ENCODE results near the gene IFT81. TPM values are rescaled to one million over a fixed set of nuclear protein-coding genes. Genes with fewer than 3 reads are reported as not detected.
A peak's percentile ranks its signal among the peaks of the same experiment; 100 is the strongest.

The IFT81 gene
- total RNA-seq, 6 experiments from 2014 or later = 1.3 to 5.1 (median 2.5) TPM

- DNase-seq (no peak), ATAC-seq (peak; percentile 56 to 68 (median 64))
- H3K4me3 ChIP-seq = peak overlapping the region in 2 of 3 donors; percentile 24 to 29
- no peaks in the 10 kb centered on the region for H3K27me3 ChIP-seq
- peaks cover 0 to 24% (median 6%) of the 10 kb centered on the region in 4 donors for H3K4me1 ChIP-seq
- H3K27ac ChIP-seq = peak overlapping the region; percentile 62 to 92 (median 85)
- WGBS (ENCODE audit: insufficient coverage, low coverage, low lambda C conversion rate, missing lambda C conversion rate) = 52% methylated on average over 6 of the region's 8 CpGs
- no peaks in the 10 kb centered on the region for H3K36me3 ChIP-seq
- intact Hi-C loops (cut with DNase I) = no loop called here
- TF ChIP-seq POLR2A (IDR thresholded peaks at IDR 0.05) (no peak), CTCF (IDR thresholded peaks at IDR 0.05) (peak in 2 of 4 donors; percentile 13 to 31)
- H3K9me3 ChIP-seq = no peaks in the 10 kb centered on the region
Observed at GRCh38 chr12:110090266-110091135, 33.7 kb upstream of the IFT81 start.

DNA sequence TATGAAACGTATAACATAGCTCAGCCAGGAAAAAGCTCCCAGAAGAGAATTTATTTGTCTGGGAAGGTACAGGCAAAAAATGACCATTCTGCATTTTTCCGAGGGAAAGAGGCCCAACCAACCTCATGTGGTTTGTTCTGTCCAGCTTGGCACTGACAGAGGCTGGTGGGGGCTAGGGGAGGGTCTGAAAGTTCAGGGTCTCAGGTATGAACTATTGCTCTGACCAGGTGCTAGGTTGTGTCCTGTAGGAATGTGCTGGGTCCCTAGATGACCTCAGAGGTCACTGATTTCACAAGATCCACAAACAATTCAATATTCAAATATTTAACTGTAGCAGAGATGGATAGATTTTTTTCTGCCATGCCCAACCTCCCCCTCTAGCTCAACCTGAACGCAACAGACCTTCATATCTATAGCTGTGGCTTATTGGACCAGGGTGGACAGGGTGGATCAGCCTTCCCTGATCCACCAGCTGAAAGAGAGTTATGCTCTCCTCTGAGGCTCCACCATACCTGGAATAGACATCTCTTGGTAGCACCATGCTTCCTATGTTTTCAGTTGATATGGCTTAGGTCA is 32.9 kb upstream of the IFT81 start:
- Histone ChIP-seq H3K27ac (peak overlapping the region; percentile 62 to 92 (median 85)), H3K27me3 (no peaks in the 10 kb centered on the region), H3K4me3 (peak overlapping the region in 2 of 3 donors; percentile 24 to 29), H3K36me3 (no peaks in the 10 kb centered on the region), H3K9me3 (no peaks in the 10 kb centered on the region), H3K4me1 (peaks cover 0 to 24% (median 6%) of the 10 kb centered on the region in 4 donors)
- ATAC-seq = peak; percentile 82 to 88 (median 84)
- TF ChIP-seq CTCF (IDR thresholded peaks at IDR 0.05) (no peak), POLR2A (IDR thresholded peaks at IDR 0.05) (no peak)
- 28% methylated on average over 3 of the region's 3 CpGs for WGBS (ENCODE audit: insufficient coverage, low coverage, low lambda C conversion rate, missing lambda C conversion rate)
- DNase-seq = peak; percentile 35 to 73 (median 72)
- intact Hi-C loops (cut with DNase I) = no loop called here

DNA sequence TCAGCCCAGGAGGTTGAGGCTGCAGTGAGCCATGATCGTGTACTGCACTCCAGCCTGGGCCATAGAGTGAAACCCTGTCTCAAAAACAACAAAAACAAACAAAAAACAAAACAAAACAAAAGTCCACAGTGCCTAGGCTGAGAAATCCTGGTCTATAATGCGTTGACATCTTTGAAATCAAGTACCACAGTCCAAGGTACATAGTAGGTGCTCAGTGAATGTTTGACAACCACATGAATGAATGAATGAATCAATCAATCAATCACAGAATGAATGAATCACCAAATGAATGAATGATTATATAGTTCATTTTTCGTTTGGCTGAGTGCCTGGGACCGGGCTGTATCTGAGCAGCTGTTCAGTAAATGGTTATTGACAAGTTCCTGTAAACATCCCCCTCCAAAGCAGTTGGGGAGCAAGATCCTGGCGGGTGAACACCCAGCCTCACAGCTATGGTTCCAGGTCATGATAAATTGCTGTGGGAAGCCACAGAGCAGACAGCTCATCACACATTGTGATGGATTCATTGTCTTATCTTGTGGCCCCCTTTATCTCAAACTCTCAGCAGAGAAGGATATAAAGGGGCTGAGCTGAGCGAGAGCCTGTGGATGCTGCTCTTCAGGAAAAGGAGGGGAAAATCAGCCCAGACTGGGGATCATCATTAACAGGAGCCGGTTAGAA is 30.4 kb upstream of the IFT81 start:
- WGBS (ENCODE audit: insufficient coverage, low coverage, low lambda C conversion rate, missing lambda C conversion rate) = 49% methylated on average over 7 of the region's 7 CpGs
- intact Hi-C loops (cut with DNase I) = no loop called here
- H3K27me3 ChIP-seq = no peaks in the 10 kb centered on the region
- H3K27ac ChIP-seq = no peak overlapping the region
- H3K36me3 ChIP-seq = no peaks in the 10 kb centered on the region
- peaks cover 0 to 24% (median 6%) of the 10 kb centered on the region in 4 donors for H3K4me1 ChIP-seq
- TF ChIP-seq CTCF (IDR thresholded peaks at IDR 0.05) (no peak), POLR2A (IDR thresholded peaks at IDR 0.05) (no peak)
- DNase-seq (no peak), ATAC-seq (no peak)
- no peak overlapping the region for H3K4me3 ChIP-seq
- no peaks in the 10 kb centered on the region for H3K9me3 ChIP-seq

DNA sequence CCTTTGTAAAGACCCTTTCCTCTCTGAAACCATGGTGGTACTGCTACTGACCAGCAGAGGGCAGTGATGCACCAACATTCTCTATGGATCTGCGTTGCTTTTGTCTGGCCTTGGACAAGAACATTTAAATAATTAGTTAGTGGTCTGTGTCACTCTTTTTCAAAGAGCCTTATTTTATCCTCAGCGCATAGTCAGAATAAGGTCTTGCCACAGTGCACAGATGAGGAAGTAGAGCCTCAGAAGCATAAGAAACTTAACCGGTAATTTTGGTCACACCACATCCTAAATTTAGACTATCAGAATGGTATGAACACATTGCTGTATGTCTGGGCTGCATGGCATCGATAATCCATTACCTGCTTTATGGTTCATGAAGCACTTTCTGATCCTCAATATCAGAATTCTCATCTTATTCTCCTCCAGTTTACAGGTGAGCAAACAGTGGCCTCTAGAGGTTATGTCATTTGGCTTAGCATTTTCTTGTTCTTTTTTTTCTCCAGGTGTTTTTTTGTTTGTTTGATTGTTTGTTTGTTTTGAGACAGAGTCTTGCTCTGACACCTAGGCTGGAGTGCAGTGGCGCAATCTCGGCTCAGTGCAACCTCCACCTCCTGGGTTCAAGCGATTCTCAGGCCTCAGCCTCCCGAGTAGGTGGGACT is 23.7 kb upstream of the IFT81 start:
- H3K4me1 ChIP-seq = peaks cover 0 to 24% (median 7%) of the 10 kb centered on the region in 4 donors
- ATAC-seq = peak; percentile 74 to 80 (median 78)
- H3K36me3 ChIP-seq = no peaks in the 10 kb centered on the region
- no peaks in the 10 kb centered on the region for H3K9me3 ChIP-seq
- intact Hi-C loops (cut with DNase I) = loop anchor here in 1 of 2 donors (10.0 kb wide), 1 partner anchor 184 kb away; the partner anchor contains the start of gene ATP2A2
- peak in 2 of 3 donors; percentile 61 to 63 for DNase-seq
- peak overlapping the region; percentile 6 to 92 (median 81) for H3K27ac ChIP-seq
- TF ChIP-seq CTCF (IDR thresholded peaks at IDR 0.05) (peak; percentile 79 to 94 (median 82)), POLR2A (IDR thresholded peaks at IDR 0.05) (no peak)
- H3K4me3 ChIP-seq = no peak overlapping the region
- no peaks in the 10 kb centered on the region for H3K27me3 ChIP-seq
- WGBS (ENCODE audit: insufficient coverage, low coverage, low lambda C conversion rate, missing lambda C conversion rate) = 19% methylated on average over 8 of the region's 8 CpGs
